Activated naive CD8-positive, alpha-beta T cell treated with anti-CD3 and anti-CD28 coated beads, Interleukin-2, amount 50 U/mL, for 16 hours (primary cell): ENCODE measurements around the gene MARK3.

Source experiments
- DNase-seq: peaks from one replicate; pipeline ENCODE4 v3.0.0-alpha.2; 2020; ENCODE audit warnings: low read depth, low spot score

Gene MARK3

DNA sequence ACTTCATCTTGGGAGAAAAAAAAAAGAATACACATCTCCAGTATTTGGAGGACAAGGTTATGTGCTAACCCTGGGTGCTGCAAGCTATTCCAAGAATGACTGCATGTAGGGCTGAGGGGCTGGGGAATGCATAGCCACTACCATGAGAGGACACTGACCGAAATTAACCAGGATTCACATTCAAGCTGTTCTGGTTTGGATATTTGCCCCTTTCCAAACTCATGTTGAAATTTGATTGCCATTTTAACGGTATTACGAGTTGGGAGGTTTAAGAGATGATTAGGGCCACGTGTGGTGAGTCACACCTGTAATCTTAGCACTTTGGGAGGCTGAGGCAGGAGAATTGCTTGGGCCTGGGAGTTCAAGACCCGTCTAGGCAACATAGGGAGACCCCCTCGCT is 18.5 kb upstream of the MARK3 start:
- DNase-seq, result no peak

DNA sequence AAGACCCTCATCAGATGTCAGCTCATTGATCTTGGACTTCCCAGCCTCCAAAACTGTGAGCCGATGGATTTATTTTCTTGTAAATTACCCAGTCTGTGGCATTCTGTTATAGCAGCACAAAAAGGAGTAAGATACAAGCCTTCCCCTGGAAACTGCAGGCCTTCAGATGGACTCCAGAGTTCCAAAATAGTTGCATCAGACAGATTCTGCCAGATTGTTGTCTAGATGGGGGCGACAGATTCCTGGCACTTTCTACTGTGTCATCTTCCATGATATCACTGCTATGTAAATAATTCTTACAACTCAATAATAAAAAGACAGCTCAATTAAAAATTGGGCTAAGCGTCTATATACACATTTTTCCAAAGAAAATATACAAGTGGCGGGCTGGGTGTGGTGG is 17.2 kb upstream of the MARK3 start:
- no peak for DNase-seq

DNA sequence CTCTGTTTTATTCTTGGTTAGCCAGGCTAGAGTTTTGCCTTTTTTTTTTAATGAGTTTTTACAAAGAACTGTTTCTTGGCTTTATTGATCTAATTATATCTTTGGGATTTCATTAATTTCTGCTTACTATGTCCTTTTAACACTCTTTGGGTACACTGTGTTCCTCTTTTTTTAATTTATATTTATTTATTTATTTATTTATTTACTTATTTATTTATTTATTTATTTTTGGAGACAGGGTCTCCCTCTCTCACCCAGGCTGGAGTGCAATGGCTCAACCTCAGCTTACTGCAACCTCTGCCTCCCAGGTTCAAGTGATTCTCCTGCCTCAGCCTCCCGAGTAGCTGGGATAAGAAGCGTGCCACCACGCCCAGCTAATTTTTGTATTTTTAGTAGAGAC is 15.1 kb upstream of the MARK3 start:
- no peak for DNase-seq

DNA sequence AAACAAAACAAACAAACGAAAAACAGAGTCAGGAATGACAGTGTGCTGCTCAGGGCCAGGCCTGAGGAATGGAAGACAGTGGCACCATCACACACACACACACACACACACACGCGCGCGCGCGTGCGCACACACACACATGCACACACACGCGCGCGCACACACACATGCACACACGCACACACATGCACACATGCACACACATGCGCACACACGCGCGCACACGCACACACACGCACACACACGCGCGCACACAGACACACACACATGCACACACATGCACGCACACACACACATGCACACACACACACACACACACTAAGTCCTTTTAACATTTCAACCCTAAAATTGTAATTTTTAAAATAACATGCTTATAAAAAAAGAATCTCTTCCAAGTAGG is 13.2 kb upstream of the MARK3 start:
- DNase-seq, result no peak

DNA sequence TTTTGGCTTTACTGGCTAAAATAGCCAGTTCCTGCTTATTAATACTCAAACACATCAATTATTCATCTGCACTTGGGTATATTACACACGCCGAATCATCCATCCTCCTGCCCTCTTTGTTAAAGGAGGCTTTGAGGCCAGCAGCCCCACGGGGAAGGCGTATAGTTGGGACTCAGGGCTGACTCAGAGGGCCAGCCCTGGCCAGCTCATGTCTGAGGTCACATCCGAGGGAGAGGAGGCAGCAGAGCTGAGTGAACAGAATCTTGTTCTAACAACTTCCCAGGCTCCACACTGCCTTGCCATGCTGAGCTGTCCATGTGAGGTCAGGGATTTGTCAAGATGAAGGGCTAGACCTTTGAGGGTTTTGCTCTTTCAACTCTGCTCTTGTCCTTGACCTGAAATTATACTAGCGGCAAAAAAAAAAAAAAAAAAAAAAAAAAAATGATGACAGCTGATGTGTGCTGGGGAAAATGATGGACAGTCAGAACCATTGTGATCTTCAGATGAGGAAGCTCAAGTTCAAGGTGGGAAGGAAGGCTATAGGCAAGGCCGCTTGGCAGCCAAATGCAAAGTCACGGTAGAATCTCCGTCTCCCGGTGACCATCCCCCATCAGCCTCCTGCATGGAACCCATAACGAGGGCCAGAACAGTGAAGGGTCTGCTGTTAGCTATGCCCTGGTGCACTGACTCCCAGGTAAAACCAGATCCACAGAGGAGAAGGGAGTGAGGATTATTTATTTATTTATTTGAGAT is 12.5 kb upstream of the MARK3 start:
- no peak for DNase-seq

DNA sequence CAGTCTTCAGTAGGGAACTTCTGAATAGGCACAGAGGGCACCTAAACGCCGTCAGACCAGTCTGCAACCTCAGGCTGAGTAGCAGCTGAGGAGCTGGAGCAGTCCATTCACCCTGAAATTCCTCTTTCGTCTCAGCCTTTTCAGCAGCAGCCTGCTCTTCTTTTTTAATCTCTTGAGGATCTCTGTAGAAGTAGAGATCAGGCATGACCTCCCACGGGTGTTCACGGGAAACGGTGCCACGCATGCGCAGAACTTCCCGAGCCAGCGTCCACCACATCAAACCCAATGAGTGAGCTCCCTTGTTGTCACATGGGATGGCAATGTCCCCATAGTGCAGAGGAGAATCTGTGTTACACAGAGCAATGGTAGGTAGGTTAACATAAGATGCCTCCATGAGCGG is 11.1 kb upstream of the MARK3 start:
- DNase-seq, result no peak

DNA sequence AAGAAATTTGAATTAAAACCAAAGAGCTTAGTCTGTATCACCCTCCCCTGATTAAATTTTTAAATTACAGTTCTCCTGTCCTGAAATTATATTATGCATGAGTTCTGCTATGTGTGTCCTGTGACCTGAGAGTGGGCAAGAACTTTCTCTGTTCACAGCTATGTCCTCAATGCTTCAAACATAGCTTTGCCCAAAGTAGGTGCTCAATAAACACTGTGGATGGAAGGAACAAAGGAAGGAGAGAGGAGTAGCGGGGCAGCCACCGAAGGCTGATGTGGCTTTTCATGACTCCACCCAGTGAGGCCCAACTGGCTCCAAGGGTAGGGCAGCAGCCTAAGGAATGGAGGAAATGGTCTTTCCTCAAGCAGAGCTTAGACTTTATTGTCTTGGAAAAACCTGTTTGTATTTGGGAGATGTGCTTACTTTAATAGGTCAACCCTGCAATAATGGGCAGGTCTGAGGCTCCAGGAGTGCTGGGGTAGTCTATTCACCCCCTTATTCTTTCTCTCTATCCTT is 7.6 kb upstream of the MARK3 start:
- no peak for DNase-seq

DNA sequence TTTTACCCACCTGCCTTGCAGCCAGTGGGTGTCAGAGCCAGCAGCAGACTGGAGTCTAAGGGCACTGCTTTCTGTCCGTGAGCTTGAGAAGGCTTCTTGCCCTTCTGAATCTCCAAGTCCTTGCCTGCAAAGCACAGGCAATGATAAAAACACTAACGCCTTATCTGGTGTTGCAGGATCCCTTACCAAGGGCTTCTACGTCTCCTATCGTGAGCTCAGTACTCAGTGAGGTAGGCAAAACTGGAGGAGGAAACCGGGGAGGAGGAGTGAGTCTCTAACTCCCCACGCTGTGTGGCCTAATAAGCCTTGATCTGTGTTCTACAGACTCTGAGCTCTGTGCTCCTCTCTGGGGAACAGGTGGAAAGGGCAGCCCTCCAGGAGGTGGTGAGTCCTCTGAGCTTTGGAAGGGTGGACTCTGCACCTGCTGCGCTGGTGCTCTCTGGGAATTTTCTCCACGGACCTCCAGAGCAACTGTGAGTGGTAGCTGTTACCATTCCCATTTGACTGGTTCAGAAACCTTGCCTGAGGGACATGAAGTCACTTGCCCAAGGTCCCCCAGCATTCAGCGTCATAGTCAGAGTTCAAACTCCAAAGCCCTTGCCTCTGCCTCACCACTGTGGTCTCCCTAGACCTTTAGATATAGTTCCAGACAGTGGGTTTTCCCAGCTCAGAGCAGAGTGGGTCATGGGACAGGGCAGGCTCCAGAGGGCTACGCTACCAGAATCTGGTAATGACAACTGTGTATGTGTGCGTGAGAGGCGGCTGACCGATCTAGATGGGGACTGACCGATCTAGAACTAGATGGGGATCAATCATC is 7.0 kb upstream of the MARK3 start:
- DNase-seq, result no peak

DNA sequence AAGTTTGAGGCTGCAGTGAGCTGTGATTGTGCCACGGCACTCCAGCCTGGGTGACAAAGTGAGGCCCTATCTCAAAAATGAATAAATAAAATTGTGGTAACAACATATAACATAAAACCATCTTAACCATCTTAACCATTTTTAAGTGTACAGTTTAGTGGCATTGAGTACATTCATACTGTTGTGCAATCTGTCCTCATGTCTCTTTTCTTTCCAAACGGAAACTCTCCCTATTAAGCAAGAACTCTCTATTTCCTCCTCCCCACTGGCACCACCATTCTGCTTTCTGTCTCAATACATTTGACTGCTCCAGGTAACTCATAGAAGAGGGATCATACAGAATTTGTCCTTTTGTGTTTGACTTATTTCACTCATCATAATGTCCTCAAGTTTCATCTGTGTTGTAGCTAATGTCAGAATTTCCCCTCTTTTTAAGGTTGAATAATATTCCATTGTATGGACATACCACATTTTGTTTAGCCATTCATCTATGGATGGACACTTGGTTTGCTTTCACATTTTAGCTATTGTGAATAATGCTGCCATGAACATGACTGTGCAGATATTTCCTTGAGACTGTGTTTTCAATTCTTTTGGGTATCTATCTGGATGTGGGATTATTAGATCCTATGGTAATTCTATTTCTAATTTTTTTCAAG is 4.4 kb upstream of the MARK3 start:
- no peak for DNase-seq

DNA sequence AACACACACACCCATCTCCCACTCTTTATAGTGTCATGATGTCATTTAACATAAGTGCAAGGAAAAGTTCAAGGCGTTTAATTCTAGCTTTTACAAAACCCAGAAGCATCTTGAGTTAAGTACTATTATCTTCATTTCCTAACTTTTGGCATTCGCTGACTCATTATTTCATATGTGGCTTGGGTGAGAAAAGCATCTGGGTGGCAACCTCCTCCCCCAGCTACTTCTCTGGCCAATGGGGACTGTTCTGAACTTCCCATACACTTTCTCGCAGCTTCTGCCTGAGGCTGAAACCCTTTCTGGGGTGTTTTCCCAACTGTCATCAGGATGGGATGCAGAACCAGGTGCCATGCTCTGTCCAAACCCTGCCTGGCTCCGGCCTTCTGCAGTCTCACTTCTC is 2.8 kb upstream of the MARK3 start:
- no peak for DNase-seq

DNA sequence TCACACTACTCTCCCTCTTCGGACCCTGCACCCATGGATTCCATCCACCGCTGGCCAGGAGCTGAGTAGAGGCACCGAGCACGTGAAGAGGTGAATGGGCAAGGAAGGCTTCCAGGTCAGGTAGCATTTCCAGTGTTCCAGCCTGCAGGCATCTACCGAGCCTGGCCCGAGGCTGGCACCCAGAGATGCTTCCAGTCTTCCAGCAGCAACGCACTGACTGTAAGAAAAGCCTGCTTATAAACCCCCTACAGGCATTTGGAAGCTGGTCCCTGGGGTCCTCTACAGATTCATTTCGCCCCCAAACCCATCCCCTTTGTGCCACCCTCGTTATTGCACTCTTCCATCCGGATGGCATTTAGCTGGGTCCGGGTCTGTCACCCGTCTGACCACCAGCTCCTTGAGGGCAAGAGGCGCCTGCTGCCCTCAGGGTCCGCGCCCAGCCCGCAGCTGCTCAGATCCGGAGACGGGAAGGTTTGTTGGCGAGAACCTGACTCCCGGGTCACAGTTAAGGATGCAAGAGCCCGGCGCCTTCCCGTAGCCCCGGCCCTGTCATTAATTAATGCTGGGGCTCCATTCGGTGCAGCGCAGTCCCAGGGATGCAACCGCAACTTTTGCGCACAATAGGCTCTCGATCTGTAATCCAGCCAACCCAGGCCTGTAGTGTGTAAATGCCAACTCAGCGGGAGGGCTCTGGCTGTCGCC is 614 bp upstream of the MARK3 start:
- DNase-seq, result no peak

DNA sequence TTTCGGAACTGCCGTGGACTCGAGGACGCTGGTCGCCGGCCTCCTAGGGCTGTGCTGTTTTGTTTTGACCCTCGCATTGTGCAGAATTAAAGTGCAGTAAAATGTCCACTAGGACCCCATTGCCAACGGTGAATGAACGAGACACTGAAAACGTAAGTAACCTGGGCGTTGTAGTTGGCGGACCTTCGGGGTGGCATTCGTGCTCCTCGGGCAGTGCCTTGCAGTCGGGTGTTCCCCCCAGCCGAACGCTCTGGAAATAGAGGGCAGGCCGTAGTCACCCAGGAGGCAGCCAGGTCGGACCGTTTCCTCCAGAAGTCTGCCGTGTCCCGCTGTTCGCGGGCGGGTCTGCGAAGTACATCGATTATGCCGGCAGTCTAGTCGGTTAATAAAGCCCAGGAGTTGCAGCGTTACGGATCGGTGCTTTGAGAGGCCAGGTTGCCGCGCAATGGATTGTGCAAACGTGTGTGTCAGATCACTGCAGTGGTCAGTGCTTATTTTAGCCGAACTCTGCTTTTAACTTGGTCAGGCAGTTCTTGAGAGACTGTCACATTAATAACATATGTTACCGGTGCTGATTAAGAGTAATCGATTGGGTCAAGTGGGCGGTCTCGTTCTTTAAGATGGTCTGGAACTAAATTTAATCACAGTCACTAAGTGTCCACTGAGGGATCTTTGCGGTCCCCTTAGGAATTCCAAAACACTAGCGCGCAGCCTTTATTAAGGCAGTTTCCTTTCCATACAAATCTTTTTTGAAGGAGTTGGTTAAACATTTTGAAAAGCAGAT is 906 bp downstream of the MARK3 start:
- DNase-seq, result no peak

DNA sequence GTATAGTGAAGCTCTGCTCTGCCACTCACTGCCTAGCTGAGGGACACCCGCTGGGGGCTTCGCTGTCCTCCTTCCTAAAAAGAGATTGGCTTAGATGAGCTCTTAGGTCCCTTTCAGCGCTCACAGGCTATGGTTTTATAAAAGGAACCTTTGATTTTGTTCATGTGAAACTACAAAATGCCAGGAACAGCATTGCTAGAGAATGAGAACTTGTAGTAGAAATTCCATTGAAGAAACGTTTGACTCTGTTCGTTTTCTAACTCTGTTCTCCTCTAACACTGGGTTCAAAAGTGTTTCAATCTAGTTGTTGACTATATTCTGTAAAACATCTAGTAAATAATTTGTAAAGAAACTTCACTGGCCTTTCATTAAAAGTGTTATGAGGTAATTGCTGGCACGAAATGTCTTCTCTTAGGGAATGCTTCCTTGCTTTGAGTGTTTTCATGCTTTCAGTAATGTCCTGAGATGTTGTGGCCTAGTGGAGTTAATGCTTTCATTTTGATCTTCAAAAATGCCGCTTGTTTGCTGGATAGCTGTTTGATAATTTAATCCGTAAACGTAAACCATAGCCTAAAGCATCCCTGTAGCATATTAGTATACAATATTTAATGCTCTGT is 1.6 kb downstream of the MARK3 start:
- no peak for DNase-seq

DNA sequence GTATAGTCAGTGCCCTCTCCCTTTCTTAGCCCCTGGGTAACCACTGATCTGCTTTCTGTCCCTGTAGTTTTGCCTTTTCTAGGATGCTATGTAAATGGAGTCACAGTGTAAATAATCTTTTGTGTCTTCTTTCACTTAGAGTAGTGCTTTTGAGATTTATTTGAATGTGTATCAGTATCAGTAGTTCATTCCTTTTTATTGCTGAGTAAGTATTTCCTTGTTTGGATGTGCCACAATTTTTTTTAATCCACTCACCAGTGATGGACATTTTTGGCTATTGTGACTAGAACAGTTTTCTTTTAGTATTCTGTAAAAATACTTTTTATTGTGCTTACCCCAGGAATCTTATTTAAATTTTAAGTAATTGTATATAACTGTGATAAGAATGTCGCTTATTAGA is 3.4 kb downstream of the MARK3 start:
- no peak for DNase-seq

DNA sequence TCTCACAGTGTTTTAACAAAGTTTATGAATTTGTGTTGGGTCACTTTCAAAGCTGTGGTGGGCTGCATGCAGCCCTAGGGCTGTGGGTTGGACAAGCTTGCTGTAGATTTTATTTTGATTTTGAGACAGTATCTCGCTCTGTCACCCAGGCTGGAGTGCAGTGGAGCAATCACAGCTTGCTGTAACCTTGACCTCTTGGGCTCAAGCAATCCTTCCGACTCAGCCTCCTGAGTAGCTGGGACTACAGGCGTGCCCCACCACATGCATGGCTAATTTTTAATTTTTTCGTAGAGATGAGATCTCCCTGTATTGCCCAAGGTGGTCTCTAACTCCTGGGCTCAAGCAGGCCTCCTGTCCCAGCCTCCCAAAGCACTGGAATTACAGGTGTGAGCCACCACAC is 5.4 kb downstream of the MARK3 start:
- no peak for DNase-seq

DNA sequence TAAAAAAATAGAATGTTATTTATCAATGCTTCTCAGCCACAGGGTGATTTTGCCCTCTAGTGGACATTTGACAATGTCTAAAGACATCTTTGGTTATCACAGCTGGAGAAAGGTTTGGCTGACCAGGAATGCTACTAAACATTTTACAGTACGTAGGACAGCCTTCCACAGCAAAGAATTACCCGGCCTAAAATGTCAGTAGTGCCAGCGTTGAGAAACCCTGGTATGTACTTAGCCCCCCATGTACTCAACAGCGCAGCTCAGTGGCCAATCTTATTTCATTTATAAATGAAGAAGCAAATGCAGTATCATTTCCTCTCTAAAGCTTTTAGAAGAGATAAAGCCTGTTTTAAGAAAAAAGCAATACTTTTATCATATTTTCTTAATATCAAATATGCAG is 5.8 kb downstream of the MARK3 start:
- no peak for DNase-seq

DNA sequence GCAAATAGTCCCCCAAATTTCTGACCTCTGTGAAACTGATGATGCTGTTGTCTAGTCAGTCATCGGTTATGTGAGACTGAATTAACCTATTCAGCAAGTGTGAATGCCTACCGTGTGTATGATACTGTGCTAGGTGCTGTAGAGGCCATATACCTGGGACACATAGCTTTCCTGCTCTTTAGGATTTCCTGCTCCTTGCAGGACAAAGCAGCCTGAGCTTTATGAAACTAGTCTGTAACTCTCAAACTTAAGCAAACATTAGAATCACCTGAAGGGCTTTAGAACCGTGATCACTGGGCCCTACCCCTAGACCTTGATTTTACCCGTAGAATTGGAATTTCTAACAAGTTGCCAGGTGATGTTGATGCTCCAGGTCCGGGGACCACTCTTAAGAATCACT is 6.9 kb downstream of the MARK3 start:
- no peak for DNase-seq

DNA sequence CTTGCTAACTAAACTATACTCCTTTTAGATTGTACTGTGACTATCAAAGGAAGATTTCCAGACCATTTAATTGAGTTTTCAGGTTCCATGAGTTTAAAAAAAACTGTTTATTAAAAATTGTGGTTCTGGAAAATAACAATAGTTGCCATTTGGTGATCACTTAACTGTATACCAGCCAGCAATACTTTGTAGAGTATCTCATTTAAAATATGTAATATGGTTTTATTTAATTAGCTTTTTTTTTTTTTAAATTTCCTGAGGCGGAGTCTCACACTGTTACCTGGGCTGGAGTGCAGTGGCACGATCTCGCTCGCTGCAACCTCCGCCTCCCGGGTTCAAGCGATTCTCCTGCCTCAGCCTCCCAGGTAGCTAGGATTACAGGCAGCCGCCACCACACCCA is 7.4 kb downstream of the MARK3 start:
- DNase-seq, result no peak

DNA sequence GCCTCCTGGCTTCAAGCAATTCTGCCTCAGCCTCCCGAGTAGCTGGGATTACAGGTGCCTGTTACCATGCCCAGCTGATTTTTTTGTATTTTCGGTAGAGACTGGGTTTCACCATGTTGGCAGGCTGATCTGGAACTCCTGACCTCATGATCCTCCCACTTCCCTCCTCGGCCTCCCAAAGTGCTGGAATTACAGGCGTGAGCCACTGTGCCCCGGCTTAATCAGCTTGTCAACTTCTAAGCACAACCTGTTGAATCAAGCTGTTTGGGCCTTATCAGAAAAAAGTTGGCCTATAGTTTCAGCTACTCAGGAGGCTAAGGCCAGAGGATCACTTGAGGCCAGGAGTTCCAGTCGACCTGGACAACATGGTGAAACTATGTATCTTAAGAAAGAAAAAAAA is 7.9 kb downstream of the MARK3 start:
- DNase-seq, result no peak
